ENCODE results near the gene GTF2A1.

Gene GTF2A1

GRCh38 chr14:81138429-81138828, 82.3 kb downstream of the GTF2A1 start:
- Histone ChIP-seq H4K8ac (ENCODE audit: low read depth, low read length) (no peak overlapping the region), H4K12ac (ENCODE audit: low read depth, low read length) (no peak overlapping the region), H3K4me2 (ENCODE audit: low read length) (no peak overlapping the region), H3K14ac (ENCODE audit: low read length) (no peak overlapping the region), H3K4me1 (ENCODE audit: control insufficient read depth in 1 of 2, insufficient read depth in 2 of 2, low read length in 2 of 2) (no peaks in the 10 kb centered on the region), H3K4me3 (ENCODE audit: low read depth, low read length) (no peak overlapping the region), H3K9me3 (ENCODE audit: insufficient read depth, low read depth, low read length) (no peaks in the 10 kb centered on the region), H3K18ac (ENCODE audit: low read length) (no peak overlapping the region), H2BK5ac (ENCODE audit: low read depth, low read length, poor library complexity) (no peak overlapping the region), H3K27me3 (ENCODE audit: insufficient read depth, low read length) (no peaks in the 10 kb centered on the region), H3K79me1 (ENCODE audit: low read length) (no peaks in the 10 kb centered on the region), H4K91ac (ENCODE audit: low read depth, low read length) (no peak overlapping the region), H3K4ac (ENCODE audit: low read depth, low read length) (no peak overlapping the region), H2AFZ (ENCODE audit: insufficient read depth, low read length, poor library complexity) (no peak overlapping the region), H3K27ac (ENCODE audit: low read depth, low read length) (no peak overlapping the region), H3K9ac (ENCODE audit: low read length) (no peak overlapping the region), H3K79me2 (ENCODE audit: control insufficient read depth, insufficient read depth, low read length, poor library complexity) (no peaks in the 10 kb centered on the region), H3K36me3 (ENCODE audit: control insufficient read depth in 1 of 2, insufficient read depth in 2 of 2, low read length in 2 of 2) (no peaks in the 10 kb centered on the region), H3K23ac (ENCODE audit: low read length) (no peak overlapping the region), H2BK120ac (ENCODE audit: insufficient read depth, low read length, poor library complexity) (no peak overlapping the region), H2AK5ac (ENCODE audit: low read length) (no peak overlapping the region), H2BK12ac (ENCODE audit: low read length) (no peak overlapping the region)
- DNase-seq: no peak
- no CpG with 5 or more reads among the region's 6 CpGs for WGBS (ENCODE audit: extremely low coverage, insufficient coverage, insufficient read length)

DNA sequence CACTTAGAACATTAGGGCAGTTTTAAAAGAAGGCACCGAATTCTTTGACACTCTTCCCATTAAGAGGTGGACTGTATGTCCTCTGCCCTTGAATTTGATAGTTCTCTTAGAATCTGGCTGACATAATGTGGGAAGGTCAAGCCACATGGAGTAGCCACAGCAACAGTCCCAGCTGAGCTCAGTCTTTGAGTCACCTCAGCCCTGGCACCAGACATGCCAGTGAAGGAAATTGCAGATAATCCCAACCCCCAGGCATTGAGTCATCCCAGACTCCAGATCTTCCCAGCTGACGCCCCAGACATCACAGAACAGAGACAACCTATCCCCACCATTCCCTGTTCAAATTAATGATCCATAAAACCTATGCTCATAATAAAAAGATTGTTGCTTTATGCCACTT, 83.4 kb downstream of the GTF2A1 start:
- Histone ChIP-seq H3K79me1 (ENCODE audit: low read length) (no peaks in the 10 kb centered on the region), H3K27me3 (ENCODE audit: insufficient read depth, low read length) (no peaks in the 10 kb centered on the region), H3K36me3 (ENCODE audit: control insufficient read depth in 1 of 2, insufficient read depth in 2 of 2, low read length in 2 of 2) (no peaks in the 10 kb centered on the region), H3K14ac (ENCODE audit: low read length) (no peak overlapping the region), H4K8ac (ENCODE audit: low read depth, low read length) (no peak overlapping the region), H3K79me2 (ENCODE audit: control insufficient read depth, insufficient read depth, low read length, poor library complexity) (no peaks in the 10 kb centered on the region), H2BK120ac (ENCODE audit: insufficient read depth, low read length, poor library complexity) (no peak overlapping the region), H3K23ac (ENCODE audit: low read length) (no peak overlapping the region), H2AFZ (ENCODE audit: insufficient read depth, low read length, poor library complexity) (no peak overlapping the region), H4K12ac (ENCODE audit: low read depth, low read length) (no peak overlapping the region), H3K4me2 (ENCODE audit: low read length) (no peak overlapping the region), H3K9ac (ENCODE audit: low read length) (no peak overlapping the region), H2AK5ac (ENCODE audit: low read length) (no peak overlapping the region), H3K27ac (ENCODE audit: low read depth, low read length) (no peak overlapping the region), H3K4me1 (ENCODE audit: control insufficient read depth in 1 of 2, insufficient read depth in 2 of 2, low read length in 2 of 2) (no peaks in the 10 kb centered on the region), H3K4ac (ENCODE audit: low read depth, low read length) (no peak overlapping the region), H4K91ac (ENCODE audit: low read depth, low read length) (no peak overlapping the region), H3K4me3 (ENCODE audit: low read depth, low read length) (no peak overlapping the region), H3K18ac (ENCODE audit: low read length) (no peak overlapping the region), H3K9me3 (ENCODE audit: insufficient read depth, low read depth, low read length) (no peaks in the 10 kb centered on the region), H2BK12ac (ENCODE audit: low read length) (no peak overlapping the region), H2BK5ac (ENCODE audit: low read depth, low read length, poor library complexity) (no peak overlapping the region)
- WGBS (ENCODE audit: extremely low coverage, insufficient coverage, insufficient read length): no CpG with 5 or more reads among the region's 2 CpGs
- DNase-seq: peak; percentile 36 to 41

- H2BK12ac ChIP-seq (ENCODE audit: low read length): no peak overlapping the region
- no peak overlapping the region for H2BK120ac ChIP-seq (ENCODE audit: insufficient read depth, low read length, poor library complexity)
- no peak overlapping the region for H3K4ac ChIP-seq (ENCODE audit: low read depth, low read length)
- no peak overlapping the region for H4K12ac ChIP-seq (ENCODE audit: low read depth, low read length)
- no peak overlapping the region for H3K9ac ChIP-seq (ENCODE audit: low read length)
- no peak for DNase-seq
- no peak overlapping the region for H2AFZ ChIP-seq (ENCODE audit: insufficient read depth, low read length, poor library complexity)
- no peak overlapping the region for H3K27ac ChIP-seq (ENCODE audit: low read depth, low read length)
- H3K4me2 ChIP-seq (ENCODE audit: low read length): no peak overlapping the region
- H4K8ac ChIP-seq (ENCODE audit: low read depth, low read length): no peak overlapping the region
- no peaks in the 10 kb centered on the region for H3K36me3 ChIP-seq (ENCODE audit: control insufficient read depth in 1 of 2, insufficient read depth in 2 of 2, low read length in 2 of 2)
- H2BK5ac ChIP-seq (ENCODE audit: low read depth, low read length, poor library complexity): no peak overlapping the region
- no peak overlapping the region for H3K4me3 ChIP-seq (ENCODE audit: low read depth, low read length)
- H2AK5ac ChIP-seq (ENCODE audit: low read length): no peak overlapping the region
- H3K14ac ChIP-seq (ENCODE audit: low read length): no peak overlapping the region
- H3K79me1 ChIP-seq (ENCODE audit: low read length): no peaks in the 10 kb centered on the region
- H3K23ac ChIP-seq (ENCODE audit: low read length): no peak overlapping the region
- no peak overlapping the region for H3K18ac ChIP-seq (ENCODE audit: low read length)
- no CpG with 5 or more reads among the region's 2 CpGs for WGBS (ENCODE audit: extremely low coverage, insufficient coverage, insufficient read length)
- no peaks in the 10 kb centered on the region for H3K79me2 ChIP-seq (ENCODE audit: control insufficient read depth, insufficient read depth, low read length, poor library complexity)
- no peaks in the 10 kb centered on the region for H3K9me3 ChIP-seq (ENCODE audit: insufficient read depth, low read depth, low read length)
- H3K4me1 ChIP-seq (ENCODE audit: control insufficient read depth in 1 of 2, insufficient read depth in 2 of 2, low read length in 2 of 2): no peaks in the 10 kb centered on the region
- H4K91ac ChIP-seq (ENCODE audit: low read depth, low read length): no peak overlapping the region
- no peaks in the 10 kb centered on the region for H3K27me3 ChIP-seq (ENCODE audit: insufficient read depth, low read length)
These were observed 87.4 kb downstream of the GTF2A1 start for GRCh38 chr14:81133400-81133799.

DNA sequence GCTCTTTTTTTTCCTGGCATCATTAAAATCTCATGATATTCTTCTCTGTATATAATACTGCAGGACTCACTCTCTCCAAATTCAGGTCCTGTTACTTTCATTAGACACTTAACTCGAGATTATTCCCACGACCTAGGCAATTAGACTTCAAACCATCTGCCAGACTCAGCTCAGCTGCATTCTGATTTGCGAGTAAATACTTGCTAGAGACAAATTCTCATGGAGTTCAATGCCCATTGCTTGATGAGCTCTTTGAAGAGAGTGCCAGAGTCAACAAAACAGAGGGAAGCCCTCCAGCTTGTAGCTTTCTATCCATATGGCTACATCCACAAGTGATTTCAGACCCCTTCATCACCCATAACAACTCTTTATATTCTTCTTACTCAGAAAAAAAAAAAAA, 88.3 kb downstream of the GTF2A1 start:
- Histone ChIP-seq H3K4me1 (ENCODE audit: control insufficient read depth in 1 of 2, insufficient read depth in 2 of 2, low read length in 2 of 2) (no peaks in the 10 kb centered on the region), H3K36me3 (ENCODE audit: control insufficient read depth in 1 of 2, insufficient read depth in 2 of 2, low read length in 2 of 2) (no peaks in the 10 kb centered on the region), H2BK12ac (ENCODE audit: low read length) (no peak overlapping the region), H2BK5ac (ENCODE audit: low read depth, low read length, poor library complexity) (no peak overlapping the region), H3K9ac (ENCODE audit: low read length) (no peak overlapping the region), H2BK120ac (ENCODE audit: insufficient read depth, low read length, poor library complexity) (no peak overlapping the region), H3K9me3 (ENCODE audit: insufficient read depth, low read depth, low read length) (no peaks in the 10 kb centered on the region), H3K4ac (ENCODE audit: low read depth, low read length) (no peak overlapping the region), H2AFZ (ENCODE audit: insufficient read depth, low read length, poor library complexity) (no peak overlapping the region), H4K8ac (ENCODE audit: low read depth, low read length) (no peak overlapping the region), H4K91ac (ENCODE audit: low read depth, low read length) (no peak overlapping the region), H3K23ac (ENCODE audit: low read length) (no peak overlapping the region), H3K4me2 (ENCODE audit: low read length) (no peak overlapping the region), H3K79me2 (ENCODE audit: control insufficient read depth, insufficient read depth, low read length, poor library complexity) (no peaks in the 10 kb centered on the region), H4K12ac (ENCODE audit: low read depth, low read length) (no peak overlapping the region), H3K18ac (ENCODE audit: low read length) (no peak overlapping the region), H3K14ac (ENCODE audit: low read length) (no peak overlapping the region), H3K4me3 (ENCODE audit: low read depth, low read length) (no peak overlapping the region), H3K27me3 (ENCODE audit: insufficient read depth, low read length) (no peaks in the 10 kb centered on the region), H2AK5ac (ENCODE audit: low read length) (no peak overlapping the region), H3K27ac (ENCODE audit: low read depth, low read length) (no peak overlapping the region), H3K79me1 (ENCODE audit: low read length) (no peaks in the 10 kb centered on the region)
- no peak for DNase-seq
- no CpG with 5 or more reads among the region's 3 CpGs for WGBS (ENCODE audit: extremely low coverage, insufficient coverage, insufficient read length)

Measured in trophoblast cell (in vitro differentiated cells and primary cell).